RWPE1 (cell line): ENCODE results near the gene GPC3.

Experiments
- CTCF ChIA-PET: fragments of 350-600 bp; sonication (Branson Sonifier 250); formaldehyde crosslinking; extraction: SDS; loops from one replicate; lab custom pipeline; 2021; lab: Yijun Ruan, JAX
- POLR2A ChIA-PET: fragments of 400-600 bp; formaldehyde crosslinking; extraction: SDS; loops from one replicate; lab custom pipeline; 2020; ENCODE audit warnings: antibody characterized with exemption; ENCODE audit not compliant: low non-redundant PET; lab: Yijun Ruan, JAX
- DNase-seq: peaks from one replicate; pipeline ENCODE4 v3.0.0; 2012; ENCODE audit warnings: low spot score
- H3K27ac ChIP-seq: fragments of 450-650 bp; 2 replicates; pipeline ENCODE4 v1.5.1; 2017
- TF ChIP-seq, protein P1 (sequence below): fragments of 450-650 bp; conservative IDR thresholded peaks from 2 replicates; pipeline ENCODE4 v1.5.1; 2017; ENCODE audit warnings: low read depth, mild to moderate bottlenecking

The GPC3 gene

DNA sequence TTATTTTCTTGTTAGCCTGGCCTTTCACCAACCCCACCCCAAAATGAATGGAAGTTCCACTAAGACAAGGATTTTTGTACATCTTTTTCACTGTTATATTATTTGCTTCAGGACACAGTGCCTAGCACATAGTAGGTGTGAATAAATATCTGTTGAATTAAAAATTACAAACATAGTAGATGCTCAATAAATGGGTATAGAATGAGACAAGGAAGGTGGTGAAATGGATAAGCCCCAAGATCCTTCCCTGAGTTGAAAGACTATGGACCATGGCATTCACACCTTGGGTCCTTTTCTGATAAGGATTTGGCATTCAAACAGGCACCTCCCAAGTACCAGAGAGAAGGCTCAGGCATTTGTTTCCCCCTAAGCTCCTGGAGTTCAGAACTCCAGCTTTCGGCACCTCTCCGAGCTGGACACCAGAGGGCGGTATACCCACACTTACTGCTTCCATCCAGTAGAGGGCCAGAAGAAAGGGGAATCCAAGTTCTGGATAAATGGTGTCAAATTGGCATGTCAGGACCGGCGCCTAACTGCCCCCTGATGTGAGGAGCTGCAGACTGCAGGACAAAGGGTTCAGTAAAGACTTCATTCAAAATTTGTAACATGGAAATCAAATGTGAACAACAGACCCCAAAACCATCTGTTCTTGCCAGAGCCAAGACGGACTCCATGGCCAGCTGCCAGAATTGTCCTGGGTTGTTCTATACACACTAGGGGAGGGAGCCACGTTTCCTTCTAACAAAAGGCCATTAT, 193.0 kb downstream of the GPC3 start:
- ChIA-PET POLR2A (no interaction called here), CTCF (interaction anchor here (0.5 to 2.3 kb wide), 15 partner anchors 9 to 991 kb away, joined by 3 to 10 read pairs (median 3); no protein-coding TSS in a partner anchor)
- DNase-seq: peak; percentile 54
- TF ChIP-seq, protein P1, sequence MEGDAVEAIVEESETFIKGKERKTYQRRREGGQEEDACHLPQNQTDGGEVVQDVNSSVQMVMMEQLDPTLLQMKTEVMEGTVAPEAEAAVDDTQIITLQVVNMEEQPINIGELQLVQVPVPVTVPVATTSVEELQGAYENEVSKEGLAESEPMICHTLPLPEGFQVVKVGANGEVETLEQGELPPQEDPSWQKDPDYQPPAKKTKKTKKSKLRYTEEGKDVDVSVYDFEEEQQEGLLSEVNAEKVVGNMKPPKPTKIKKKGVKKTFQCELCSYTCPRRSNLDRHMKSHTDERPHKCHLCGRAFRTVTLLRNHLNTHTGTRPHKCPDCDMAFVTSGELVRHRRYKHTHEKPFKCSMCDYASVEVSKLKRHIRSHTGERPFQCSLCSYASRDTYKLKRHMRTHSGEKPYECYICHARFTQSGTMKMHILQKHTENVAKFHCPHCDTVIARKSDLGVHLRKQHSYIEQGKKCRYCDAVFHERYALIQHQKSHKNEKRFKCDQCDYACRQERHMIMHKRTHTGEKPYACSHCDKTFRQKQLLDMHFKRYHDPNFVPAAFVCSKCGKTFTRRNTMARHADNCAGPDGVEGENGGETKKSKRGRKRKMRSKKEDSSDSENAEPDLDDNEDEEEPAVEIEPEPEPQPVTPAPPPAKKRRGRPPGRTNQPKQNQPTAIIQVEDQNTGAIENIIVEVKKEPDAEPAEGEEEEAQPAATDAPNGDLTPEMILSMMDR: peak; percentile 80
- no peak overlapping the region for H3K27ac ChIP-seq

DNA sequence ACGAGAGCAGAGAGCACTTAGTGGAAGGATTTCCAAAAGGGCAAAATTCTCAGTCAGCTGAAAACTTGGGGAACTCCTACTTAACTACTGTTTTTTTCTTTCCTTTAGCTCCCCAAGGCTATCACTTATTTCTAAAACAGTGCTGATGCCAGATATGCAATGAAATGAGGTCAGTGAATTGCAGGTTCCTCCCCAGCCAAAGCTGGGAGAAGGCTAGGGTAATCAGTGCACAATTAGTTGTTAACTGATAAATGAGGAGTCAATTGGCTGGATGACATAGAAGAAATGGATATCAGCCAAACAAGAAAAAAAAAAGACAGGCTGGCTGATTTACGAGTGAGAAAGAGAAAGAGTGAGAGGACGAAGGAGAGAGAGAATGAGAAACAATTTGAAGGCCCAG, 195.6 kb downstream of the GPC3 start:
- no peak for DNase-seq
- TF ChIP-seq, protein P1: no peak
- H3K27ac ChIP-seq: no peak overlapping the region
- CTCF ChIA-PET: no interaction called here
- POLR2A ChIA-PET: no interaction called here

GRCh38 chrX:133786382-133786781, 199.0 kb downstream of the GPC3 start:
- CTCF ChIA-PET: no interaction called here
- TF ChIP-seq, protein P1: no peak
- H3K27ac ChIP-seq: no peak overlapping the region
- DNase-seq: no peak
- POLR2A ChIA-PET: no interaction called here

- no peak for DNase-seq
- TF ChIP-seq, protein P1: no peak
- ChIA-PET POLR2A (no interaction called here), CTCF (interaction anchor here (1.5 kb wide), 1 partner anchor 9 kb away, joined by 5 read pairs; no protein-coding TSS in a partner anchor)
- no peak overlapping the region for H3K27ac ChIP-seq
These were observed 202.1 kb downstream of the GPC3 start for GRCh38 chrX:133783274-133783673.

GRCh38 chrX:133781174-133781573, 204.2 kb downstream of the GPC3 start:
- ChIA-PET POLR2A (no interaction called here), CTCF (no interaction called here)
- no peak overlapping the region for H3K27ac ChIP-seq
- no peak for DNase-seq
- TF ChIP-seq, protein P1: no peak

GRCh38 chrX:133776072-133776471, 209.3 kb downstream of the GPC3 start:
- peak; percentile 0 for DNase-seq
- POLR2A ChIA-PET: no interaction called here
- no peak overlapping the region for H3K27ac ChIP-seq
- TF ChIP-seq, protein P1: no peak
- CTCF ChIA-PET: no interaction called here
